DOHH2 (cell line): ENCODE results near the gene CDC5L.

ENCODE experiments used
- CTCF ChIP-seq: fragments of 200-600 bp; sonication (generic); IDR thresholded peaks from one replicate; pipeline ENCODE4 v1.5.1; 2014; ENCODE audit warnings: antibody characterized with exemption, mild to moderate bottlenecking, low read depth, low read length; ENCODE audit not compliant: poor library complexity, severe bottlenecking
- EZH2phosphoT487 ChIP-seq: fragments of 200-600 bp; sonication (generic); IDR thresholded peaks from 2 replicates; pipeline ENCODE4 v1.6.1; 2017; ENCODE audit warnings: borderline replicate concordance, mild to moderate bottlenecking, antibody characterized with exemption, low read length, moderate library complexity, mixed read lengths

GRCh38 chr6:44415449-44415848 is 27.9 kb downstream of the CDC5L start:
- TF ChIP-seq EZH2phosphoT487 (no peak), CTCF (no peak)
